Measurements from ENCODE around the gene EPAS1. TPM values are rescaled to one million over a fixed set of nuclear protein-coding genes. Genes with fewer than 3 reads are reported as not detected.

EPAS1 gene
- total RNA-seq, 1 experiment from 2014 or later: 43.2 TPM

DNA sequence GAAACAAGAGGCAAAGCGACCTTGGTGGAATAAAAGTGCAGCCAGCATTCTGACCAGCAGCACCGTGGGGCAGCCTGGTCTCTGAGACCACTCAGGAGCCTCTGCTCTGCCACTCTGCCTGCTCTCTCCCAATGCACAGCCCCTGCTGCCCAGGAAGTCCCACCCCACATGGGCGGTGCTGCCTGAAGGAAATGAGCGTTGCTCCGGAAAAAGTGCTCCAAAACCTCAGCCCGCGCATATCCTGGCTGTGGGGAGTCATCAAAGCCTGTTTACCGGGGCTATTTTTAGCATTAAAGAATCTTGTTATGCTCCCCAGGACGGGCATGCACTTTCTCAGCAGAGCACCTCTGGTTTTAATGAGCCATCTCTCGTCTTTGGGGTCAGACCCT is 54.5 kb downstream of the EPAS1 start:
- H3K79me2 ChIP-seq (ENCODE audit: low read length): no peaks in the 10 kb centered on the region
- H3K4me1 ChIP-seq (ENCODE audit: insufficient read depth, low read length): no peaks in the 10 kb centered on the region
- no peak for DNase-seq
- no peak overlapping the region for H2AFZ ChIP-seq (ENCODE audit: low read length)
- no peak overlapping the region for H3K4me2 ChIP-seq (ENCODE audit: low read length)
- intact Hi-C loops (cut with micrococcal nuclease): no loop called here
- no peaks in the 10 kb centered on the region for H3K9me3 ChIP-seq (ENCODE audit: low read length)
- H3K27me3 ChIP-seq (ENCODE audit: low read length): no peaks in the 10 kb centered on the region
- ChIA-PET CTCF (no interaction called here), POLR2A (ENCODE audit: unreplicated experiment) (no interaction called here)
- no peaks in the 10 kb centered on the region for H3F3A ChIP-seq (ENCODE audit: low read length, unreplicated experiment)
- no peaks in the 10 kb centered on the region for H4K20me1 ChIP-seq (ENCODE audit: low read length)
- H3K36me3 ChIP-seq (ENCODE audit: low read depth, low read length): peaks cover 9% of the 10 kb centered on the region; the same call in 1 of the 2 replicates
- H3K27ac ChIP-seq (ENCODE audit: low read length): no peak overlapping the region
- no peak overlapping the region for H3K4me3 ChIP-seq (ENCODE audit: low read length)
- no peak overlapping the region for H3K9ac ChIP-seq (ENCODE audit: low read length)
- TF ChIP-seq EZH2 (IDR thresholded peaks at IDR 0.05; ENCODE audit: low read length, unreplicated experiment) (no peak), EZH2phosphoT487 (IDR thresholded peaks at IDR 0.05; ENCODE audit: borderline replicate concordance, low read length) (no peak)
- TF ChIP-seq, protein P1, sequence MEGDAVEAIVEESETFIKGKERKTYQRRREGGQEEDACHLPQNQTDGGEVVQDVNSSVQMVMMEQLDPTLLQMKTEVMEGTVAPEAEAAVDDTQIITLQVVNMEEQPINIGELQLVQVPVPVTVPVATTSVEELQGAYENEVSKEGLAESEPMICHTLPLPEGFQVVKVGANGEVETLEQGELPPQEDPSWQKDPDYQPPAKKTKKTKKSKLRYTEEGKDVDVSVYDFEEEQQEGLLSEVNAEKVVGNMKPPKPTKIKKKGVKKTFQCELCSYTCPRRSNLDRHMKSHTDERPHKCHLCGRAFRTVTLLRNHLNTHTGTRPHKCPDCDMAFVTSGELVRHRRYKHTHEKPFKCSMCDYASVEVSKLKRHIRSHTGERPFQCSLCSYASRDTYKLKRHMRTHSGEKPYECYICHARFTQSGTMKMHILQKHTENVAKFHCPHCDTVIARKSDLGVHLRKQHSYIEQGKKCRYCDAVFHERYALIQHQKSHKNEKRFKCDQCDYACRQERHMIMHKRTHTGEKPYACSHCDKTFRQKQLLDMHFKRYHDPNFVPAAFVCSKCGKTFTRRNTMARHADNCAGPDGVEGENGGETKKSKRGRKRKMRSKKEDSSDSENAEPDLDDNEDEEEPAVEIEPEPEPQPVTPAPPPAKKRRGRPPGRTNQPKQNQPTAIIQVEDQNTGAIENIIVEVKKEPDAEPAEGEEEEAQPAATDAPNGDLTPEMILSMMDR (conservative IDR thresholded peaks at IDR 0.05; ENCODE audit: low read depth, low read length): no peak
- no peak for ATAC-seq
- BruUV-seq (replicated peaks): no TSS peak
- no peaks in the 10 kb centered on the region for H3K9me2 ChIP-seq (replicated peaks; ENCODE audit: low read length)

DNA sequence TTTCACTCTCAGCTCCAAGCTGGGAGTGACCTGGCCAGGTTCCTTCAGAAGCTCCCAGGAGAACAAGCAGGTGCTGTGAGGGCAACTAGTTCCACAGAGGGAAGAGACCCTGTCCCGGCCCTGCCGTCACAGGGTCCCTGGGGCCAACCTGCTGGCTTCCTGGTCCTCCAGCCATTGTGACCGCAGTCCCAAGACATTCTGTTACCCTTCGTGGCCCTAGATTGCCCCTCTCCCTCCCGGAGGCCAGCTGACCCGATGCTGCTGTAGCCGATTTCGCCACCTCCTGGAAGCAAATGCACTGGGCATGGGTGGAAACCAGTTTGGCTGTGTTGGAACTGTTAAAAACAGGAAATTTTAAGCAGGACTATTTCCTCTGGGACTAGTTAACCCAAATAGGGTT is 55.4 kb downstream of the EPAS1 start:
- no peak overlapping the region for H3K4me3 ChIP-seq (ENCODE audit: low read length)
- H3K27me3 ChIP-seq (ENCODE audit: low read length): no peaks in the 10 kb centered on the region
- intact Hi-C loops (cut with micrococcal nuclease): no loop called here
- no peak overlapping the region for H2AFZ ChIP-seq (ENCODE audit: low read length)
- TF ChIP-seq, protein P1 (conservative IDR thresholded peaks at IDR 0.05; ENCODE audit: low read depth, low read length): peak; percentile 25; the same call in 1 of the 2 replicates
- TF ChIP-seq EZH2 (IDR thresholded peaks at IDR 0.05; ENCODE audit: low read length, unreplicated experiment): no peak
- no peak overlapping the region for H3K4me2 ChIP-seq (ENCODE audit: low read length)
- no TSS peak for BruUV-seq (replicated peaks)
- ChIA-PET CTCF (interaction anchor here (0.7 kb wide), 1 partner anchor 104 kb away, joined by 3 read pairs; no protein-coding TSS in a partner anchor), POLR2A (ENCODE audit: unreplicated experiment) (no interaction called here)
- DNase-seq: no peak
- no peak overlapping the region for H3K27ac ChIP-seq (ENCODE audit: low read length)
- no peaks in the 10 kb centered on the region for H3K9me3 ChIP-seq (ENCODE audit: low read length)
- no peak for ATAC-seq
- no peaks in the 10 kb centered on the region for H3K4me1 ChIP-seq (ENCODE audit: insufficient read depth, low read length)
- H3F3A ChIP-seq (ENCODE audit: low read length, unreplicated experiment): no peaks in the 10 kb centered on the region
- no peaks in the 10 kb centered on the region for H4K20me1 ChIP-seq (ENCODE audit: low read length)
- H3K36me3 ChIP-seq (ENCODE audit: low read depth, low read length): peaks cover 13% of the 10 kb centered on the region; the same call in 1 of the 2 replicates
- H3K79me2 ChIP-seq (ENCODE audit: low read length): no peaks in the 10 kb centered on the region
- H3K9ac ChIP-seq (ENCODE audit: low read length): no peak overlapping the region
- no peaks in the 10 kb centered on the region for H3K9me2 ChIP-seq (replicated peaks; ENCODE audit: low read length)

DNA sequence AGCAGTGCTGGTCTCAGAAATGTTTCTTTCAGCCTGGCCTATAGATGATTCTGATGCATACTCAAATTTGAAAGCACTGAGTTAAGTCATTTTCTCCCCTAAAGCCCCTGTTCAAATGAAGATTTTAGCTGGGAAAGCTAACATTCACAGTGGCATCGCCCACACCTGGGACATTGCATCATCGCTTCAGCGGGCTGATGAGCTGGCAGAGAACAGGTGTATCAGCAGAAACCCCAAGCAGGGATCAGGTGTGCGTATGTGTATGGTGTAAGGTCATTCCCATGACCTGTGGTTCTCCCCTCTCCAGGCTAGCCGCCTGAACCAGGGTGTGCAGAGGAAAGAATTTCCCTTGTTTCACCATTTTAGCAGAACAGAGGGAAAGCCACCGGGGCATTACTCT is 56.3 kb downstream of the EPAS1 start:
- BruUV-seq (replicated peaks): no TSS peak
- H3K36me3 ChIP-seq (ENCODE audit: low read depth, low read length): peaks cover 13% of the 10 kb centered on the region; the same call in 1 of the 2 replicates

More for the DNA sequence above, 56.3 kb downstream of the EPAS1 start:
- Histone ChIP-seq H3K9me2 (replicated peaks; ENCODE audit: low read length) (no peaks in the 10 kb centered on the region), H3K4me2 (ENCODE audit: low read length) (no peak overlapping the region), H3K27ac (ENCODE audit: low read length) (no peak overlapping the region), H3K4me3 (ENCODE audit: low read length) (no peak overlapping the region), H3F3A (ENCODE audit: low read length, unreplicated experiment) (no peaks in the 10 kb centered on the region), H3K27me3 (ENCODE audit: low read length) (no peaks in the 10 kb centered on the region), H3K9me3 (ENCODE audit: low read length) (no peaks in the 10 kb centered on the region), H4K20me1 (ENCODE audit: low read length) (no peaks in the 10 kb centered on the region), H3K79me2 (ENCODE audit: low read length) (no peaks in the 10 kb centered on the region), H3K9ac (ENCODE audit: low read length) (no peak overlapping the region), H3K4me1 (ENCODE audit: insufficient read depth, low read length) (no peaks in the 10 kb centered on the region), H2AFZ (ENCODE audit: low read length) (no peak overlapping the region)
- intact Hi-C loops (cut with micrococcal nuclease): no loop called here
- DNase-seq (no peak), ATAC-seq (no peak)
- POLR2A ChIA-PET (ENCODE audit: unreplicated experiment): no interaction called here
- TF ChIP-seq, protein P1 (conservative IDR thresholded peaks at IDR 0.05; ENCODE audit: low read depth, low read length): no peak
- TF ChIP-seq EZH2 (IDR thresholded peaks at IDR 0.05; ENCODE audit: low read length, unreplicated experiment) (no peak), EZH2phosphoT487 (IDR thresholded peaks at IDR 0.05; ENCODE audit: borderline replicate concordance, low read length) (no peak)
- CTCF ChIA-PET: no interaction called here
